Mucosa of gallbladder (tissue), 1 donor: Measurements from ENCODE around the gene WDFY2. TPM values are rescaled to one million over a fixed set of nuclear protein-coding genes. Genes with fewer than 3 reads are reported as not detected.
A peak's percentile ranks its signal among the peaks of the same experiment; 100 is the strongest.
"Not testable (repeated sequence)": the region's sequence is repeated elsewhere in the genome, so short reads cannot be mapped to it uniquely, and the experiment has no call there.

Experiments
- DNase-seq: peaks from one replicate; pipeline ENCODE4 v3.0.0-alpha.2; 2020; ENCODE audit warnings: low spot score
- total RNA-seq: library from RNA; stranded (reverse); gene quantifications from one replicate; pipeline ENCODE4 v1.2.1, GENCODE V29; 2021
- donor health status: DM: no; HTN: no; CAD: no.

WDFY2 gene, protein sequence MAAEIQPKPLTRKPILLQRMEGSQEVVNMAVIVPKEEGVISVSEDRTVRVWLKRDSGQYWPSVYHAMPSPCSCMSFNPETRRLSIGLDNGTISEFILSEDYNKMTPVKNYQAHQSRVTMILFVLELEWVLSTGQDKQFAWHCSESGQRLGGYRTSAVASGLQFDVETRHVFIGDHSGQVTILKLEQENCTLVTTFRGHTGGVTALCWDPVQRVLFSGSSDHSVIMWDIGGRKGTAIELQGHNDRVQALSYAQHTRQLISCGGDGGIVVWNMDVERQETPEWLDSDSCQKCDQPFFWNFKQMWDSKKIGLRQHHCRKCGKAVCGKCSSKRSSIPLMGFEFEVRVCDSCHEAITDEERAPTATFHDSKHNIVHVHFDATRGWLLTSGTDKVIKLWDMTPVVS
- total RNA-seq = 8.7 TPM

- DNase-seq = peak; percentile 100
These were observed at the start of gene WDFY2 for GRCh38 chr13:51583875-51584730. Gene WDFY2 (plus strand): TSS chr13:51584462. CDS start chr13:51584688, 226 bp downstream.

DNA sequence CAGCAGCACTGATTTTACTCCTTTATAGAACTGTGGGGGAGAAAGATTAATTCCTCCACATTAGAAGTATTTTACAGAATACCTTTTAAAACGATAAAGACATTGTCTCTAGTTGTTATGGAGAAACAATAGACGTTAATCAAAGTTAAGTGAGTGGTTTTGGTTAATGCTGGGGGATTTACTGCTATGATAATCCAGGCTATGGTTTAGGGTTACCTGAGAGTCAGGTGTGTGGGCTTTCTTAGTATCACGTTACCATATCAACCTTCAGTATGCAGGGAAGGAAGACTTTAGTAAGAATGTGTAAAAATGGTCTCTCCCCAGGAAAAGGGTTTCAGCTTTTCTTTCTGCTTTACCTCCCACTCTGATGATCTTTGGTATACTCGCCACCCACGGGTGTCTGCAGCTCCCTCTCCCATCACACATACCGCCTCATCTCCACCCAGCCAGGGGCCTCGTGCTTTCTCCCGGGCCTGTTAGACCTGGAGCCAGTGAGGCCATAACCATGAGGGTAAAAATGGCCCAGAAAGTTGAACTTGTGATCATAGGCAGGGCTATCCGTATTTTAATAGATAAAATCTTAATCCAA is 45.6 kb upstream of the WDFY2 start:
- DNase-seq = no peak

DNA sequence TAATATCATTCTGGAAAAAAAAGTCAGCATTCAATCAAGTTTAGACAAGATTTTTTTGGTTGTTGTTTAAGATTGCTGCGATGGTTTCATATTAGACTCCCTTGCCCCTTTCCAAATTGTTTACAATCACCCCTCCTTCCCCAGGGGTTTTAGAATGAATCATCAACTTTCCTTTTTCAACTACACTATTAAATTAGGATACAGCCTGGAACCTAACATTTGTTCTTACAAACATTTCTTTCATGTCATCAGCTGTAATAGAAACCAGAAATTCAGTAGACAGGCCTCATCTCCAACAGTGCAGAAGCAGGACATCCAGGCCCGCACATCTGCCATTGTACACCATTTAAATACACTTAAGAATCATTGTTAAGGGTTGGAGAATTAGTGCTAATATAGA is 44.4 kb upstream of the WDFY2 start:
- no peak for DNase-seq

DNA sequence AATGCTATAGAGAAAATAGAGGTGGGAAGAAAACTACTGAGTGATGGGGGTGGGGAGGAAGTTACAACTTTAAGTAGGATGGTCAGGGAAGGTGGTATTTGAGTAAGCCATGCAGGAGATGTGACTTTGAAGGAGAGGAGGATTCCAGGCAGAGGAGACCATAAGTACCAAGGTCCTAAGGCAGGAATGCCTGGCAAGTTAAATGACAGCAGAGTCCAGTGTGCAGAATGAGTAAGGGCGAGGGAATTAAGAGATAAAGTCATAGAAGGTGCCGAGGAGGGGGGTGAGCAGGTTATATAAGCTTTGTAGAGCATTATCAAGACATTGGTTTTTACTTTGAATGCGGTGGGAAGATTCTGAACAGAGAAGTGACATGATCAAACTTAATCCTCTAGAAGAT is 43.2 kb upstream of the WDFY2 start:
- no peak for DNase-seq

DNA sequence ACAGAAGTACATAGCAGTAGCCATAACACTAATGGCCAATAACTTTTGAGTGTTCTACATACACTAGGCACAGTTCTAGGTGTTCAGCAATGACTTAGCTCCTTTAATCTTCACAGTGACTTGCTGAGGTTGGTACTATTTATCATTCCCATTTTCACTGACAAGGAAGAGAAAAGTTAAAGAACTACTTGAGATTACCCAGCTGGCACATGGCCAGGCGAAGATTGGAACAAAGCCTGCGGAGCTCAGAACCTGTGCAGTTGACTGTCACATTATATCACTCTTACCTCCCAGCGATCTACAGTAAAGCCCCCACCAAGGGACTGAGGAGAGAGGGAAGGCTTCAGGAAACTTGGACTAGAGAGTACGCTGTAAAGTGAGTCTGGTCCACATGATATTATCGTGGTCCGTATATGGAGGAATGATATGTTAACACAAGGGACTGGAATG is 42.4 kb upstream of the WDFY2 start:
- DNase-seq = peak; percentile 43

DNA sequence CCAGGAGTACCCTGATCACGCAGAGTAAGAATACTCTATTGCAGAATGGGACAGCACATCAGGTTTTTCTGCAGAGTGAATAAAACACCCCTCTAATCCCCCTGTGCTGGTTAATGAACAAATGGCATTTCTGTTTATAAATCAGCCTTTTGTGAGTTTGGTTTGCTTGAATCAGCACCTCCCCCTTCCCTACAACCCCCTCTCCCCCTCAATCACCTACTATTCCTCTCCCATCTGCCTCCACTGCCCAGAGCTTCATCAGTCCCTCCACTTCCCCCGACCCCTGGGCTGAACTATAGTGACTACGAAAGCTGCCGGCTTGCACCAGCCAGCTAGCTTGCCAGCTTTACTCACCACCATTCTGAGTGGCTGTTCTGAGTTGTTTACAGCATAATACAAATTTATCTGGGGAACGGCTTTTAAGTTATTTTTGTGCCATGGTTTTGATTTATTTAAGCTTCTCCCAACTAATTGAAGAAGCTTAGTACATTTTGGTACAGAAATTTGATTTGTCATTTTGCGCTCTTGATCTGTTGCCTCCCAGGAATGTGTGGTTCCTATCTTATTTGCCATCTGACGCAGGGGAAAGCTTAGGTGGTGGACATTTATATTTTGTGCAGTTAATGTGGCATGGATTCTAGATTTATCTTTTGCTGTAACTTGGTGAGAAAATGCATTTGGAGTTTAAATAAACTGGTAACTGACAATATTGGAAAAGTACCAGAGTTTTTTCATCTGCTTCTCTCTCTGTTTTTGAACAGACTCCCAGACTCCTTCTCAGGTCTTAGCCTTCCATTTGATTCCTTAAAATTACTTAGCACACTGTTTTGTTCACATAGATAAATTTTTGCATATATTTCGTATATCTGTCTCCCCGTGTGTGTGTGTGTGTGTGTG is 41.7 kb upstream of the WDFY2 start:
- no peak for DNase-seq

DNA sequence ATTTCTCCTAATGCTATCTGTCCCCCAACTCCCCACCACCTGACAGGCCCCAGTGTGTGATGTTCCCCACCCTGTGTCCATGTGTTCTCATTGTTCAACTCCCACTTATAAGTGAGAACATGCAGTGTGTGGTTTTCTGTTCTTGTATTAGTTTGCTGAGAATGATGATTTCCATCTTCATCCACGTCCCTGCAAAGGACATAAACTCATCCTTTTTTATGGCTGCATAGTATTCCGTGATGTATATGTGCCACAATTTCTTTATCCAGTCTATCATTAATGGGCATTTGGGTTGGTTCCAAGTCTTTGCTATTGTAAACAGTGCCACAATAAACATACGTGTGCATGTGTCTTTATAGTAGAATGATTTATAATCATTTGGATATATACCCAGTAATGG is 38.8 kb upstream of the WDFY2 start:
- DNase-seq = not testable (repeated sequence)

GRCh38 chr13:51547425-51548176 is 36.7 kb upstream of the WDFY2 start:
- no peak for DNase-seq

GRCh38 chr13:51549050-51549449 is 35.2 kb upstream of the WDFY2 start:
- DNase-seq = no peak

GRCh38 chr13:51549593-51549992 is 34.7 kb upstream of the WDFY2 start:
- DNase-seq = no peak

DNA sequence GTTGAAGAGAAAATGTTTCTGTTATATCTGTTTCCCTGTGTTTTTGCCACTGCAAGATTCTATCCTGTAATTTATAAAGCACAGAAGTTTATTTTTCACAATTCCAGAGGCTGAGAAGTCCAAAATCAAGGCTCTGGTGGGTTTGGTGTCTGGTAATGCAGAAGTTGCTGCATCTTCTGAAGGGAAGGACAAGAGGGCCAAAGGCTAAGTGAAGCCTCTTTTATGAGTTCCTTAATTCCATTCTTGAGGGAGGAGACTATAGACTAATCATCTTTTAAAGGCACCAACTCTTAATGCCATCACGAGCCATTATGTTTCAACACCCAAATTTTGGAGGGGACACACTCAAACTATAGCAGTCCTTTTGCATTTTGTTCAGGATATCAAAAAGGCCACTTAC is 34.1 kb upstream of the WDFY2 start:
- DNase-seq = no peak

DNA sequence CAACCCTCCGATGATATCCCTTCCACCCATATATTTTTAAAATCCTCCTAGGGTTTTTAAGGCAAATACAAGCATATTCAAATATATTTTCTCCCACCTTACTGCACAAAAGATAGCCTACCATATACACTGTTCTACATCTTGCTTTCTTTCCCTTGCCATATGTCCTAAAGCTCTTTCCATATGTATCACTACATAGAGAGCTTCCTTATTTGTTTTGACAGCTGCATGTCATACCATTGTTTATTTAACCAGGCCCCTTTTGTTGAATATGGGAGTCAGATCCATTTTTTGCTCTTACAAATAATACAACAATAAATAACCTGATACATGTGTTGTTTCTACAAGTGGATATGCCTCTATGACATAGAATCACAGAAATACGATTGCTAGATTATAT is 32.8 kb upstream of the WDFY2 start:
- no peak for DNase-seq

DNA sequence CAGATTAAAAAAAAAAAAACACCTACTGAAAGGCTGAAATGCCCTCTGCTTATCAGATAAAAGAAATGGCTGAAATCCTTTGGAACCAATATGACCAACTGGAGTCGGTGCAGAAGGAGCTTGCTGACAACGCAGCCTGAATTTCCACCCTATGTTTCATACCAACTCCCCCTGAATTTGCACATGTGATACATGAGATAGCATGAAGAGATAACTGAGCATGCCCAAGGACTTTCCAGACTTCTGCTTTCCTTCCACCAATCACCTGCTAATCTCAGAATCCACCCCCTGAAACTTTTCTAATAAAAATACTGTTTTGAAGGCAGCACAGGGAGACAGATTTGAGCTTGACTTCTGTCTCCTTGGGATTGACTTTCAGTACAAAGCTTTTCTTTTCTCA is 32.2 kb upstream of the WDFY2 start:
- no peak for DNase-seq

- DNase-seq = no peak
These were observed 30.7 kb upstream of the WDFY2 start for GRCh38 chr13:51553531-51553930.

- no peak for DNase-seq
These were observed 27.5 kb upstream of the WDFY2 start for GRCh38 chr13:51556740-51557139.

DNA sequence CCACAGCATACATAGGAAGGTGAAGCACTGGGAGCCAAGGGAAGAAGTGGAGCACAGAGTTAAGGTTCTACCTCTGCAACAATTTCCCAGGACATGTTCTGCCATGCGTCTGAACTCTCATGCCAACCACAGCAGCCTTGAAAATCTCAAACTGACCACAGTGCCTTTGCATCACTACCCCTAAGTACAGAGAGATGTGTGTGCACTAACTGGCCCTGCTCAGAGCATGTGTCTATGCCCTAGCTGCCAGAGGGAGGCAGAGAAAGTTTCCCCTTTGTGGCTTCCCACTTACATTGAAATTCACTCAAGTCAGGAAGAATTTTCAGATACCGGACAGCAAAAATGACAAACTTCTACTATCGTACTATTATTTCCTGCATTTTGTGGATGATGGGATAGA is 26.8 kb upstream of the WDFY2 start:
- DNase-seq = no peak

- no peak for DNase-seq
These were observed 26.2 kb upstream of the WDFY2 start for GRCh38 chr13:51557875-51558612.

DNA sequence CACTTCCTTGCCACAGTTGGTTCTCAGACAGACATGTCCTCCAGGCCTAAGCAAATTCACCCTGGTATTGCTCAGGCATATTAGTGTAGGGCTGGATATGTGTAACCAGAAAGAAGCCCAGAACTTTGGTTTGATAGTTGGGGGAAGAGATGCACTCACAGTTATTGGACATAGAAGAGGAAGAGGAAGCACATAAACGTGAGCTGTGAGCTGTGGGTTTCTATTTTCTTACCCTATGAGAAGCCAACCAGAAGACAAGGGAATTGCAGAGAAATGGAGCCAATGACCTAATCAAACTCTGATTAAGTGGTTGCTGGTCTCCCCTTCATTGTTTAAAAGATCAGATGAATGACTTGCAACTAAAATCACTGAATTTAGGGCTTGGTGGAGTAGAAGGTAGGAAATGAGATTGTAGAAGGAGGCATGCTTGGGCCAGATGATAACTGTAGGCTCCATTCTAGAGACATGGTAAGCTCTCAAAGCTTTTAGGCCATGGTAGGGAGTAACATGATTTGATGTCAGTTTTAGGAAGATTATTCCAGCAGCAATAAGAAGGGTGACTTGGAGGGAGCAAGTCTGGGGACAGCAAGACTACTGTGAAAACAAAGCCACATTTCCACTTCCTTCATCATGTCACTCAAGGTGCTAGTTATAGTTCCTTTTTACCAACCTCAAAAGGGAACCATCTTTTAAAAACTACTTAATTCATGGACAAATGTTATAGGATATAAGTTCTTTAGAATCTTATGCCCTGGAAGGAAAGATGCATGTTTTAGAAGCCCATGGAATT is 24.1 kb upstream of the WDFY2 start:
- no peak for DNase-seq

DNA sequence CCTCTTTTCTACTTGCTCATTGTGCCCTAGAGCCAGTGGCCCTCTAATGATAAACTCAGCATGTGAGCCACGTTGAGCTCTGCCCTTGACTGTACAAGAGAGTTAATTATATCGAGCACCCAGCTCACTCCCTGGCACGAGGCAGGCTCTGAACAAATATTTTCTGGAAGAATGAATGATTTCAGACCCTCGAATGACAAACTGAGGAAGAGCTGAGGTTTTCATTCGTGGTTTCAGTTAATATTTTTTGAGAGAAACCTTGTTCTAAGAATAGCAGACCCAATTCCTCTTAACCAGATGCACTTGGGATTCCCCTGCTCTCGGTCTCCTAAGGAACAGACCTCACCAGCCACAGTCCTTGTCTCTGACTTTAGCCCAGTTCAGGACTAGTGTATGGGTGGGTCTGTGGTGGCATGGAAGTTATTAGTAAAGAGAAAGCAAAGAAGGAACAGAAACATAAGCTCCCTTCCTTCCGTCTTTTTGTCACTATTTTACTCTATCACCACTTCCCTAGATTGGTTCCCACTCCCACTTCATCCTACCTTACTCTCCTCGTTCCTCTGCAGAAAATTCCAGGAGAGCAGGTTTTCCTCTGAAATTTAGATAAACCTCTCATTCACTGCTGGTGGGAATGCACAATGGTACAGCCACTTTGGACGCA is 22.1 kb upstream of the WDFY2 start:
- no peak for DNase-seq
